Activated T-cell treated with anti-CD3 and anti-CD28 coated beads, Interleukin-2, amount 50 U/mL, for 4 hours (primary cell): ENCODE measurements around the gene ZFYVE21. TPM values are rescaled to one million over a fixed set of nuclear protein-coding genes. Genes with fewer than 3 reads are reported as not detected.

Experiments
- ATAC-seq, 2 donors: fragments of 200-7000 bp; cut with Tn5 transposase; one replicate each; pipeline ENCODE4 v1.10.0; 2021
- DNase-seq: peaks from one replicate; pipeline ENCODE4 v3.0.0-alpha.2; 2020
- H3K27me3 Mint-ChIP-seq: one replicate; pipeline ENCODE4 v1.8.0; 2021; ENCODE audit warnings: low read depth, mixed read lengths
- H3K36me3 Mint-ChIP-seq: one replicate; pipeline ENCODE4 v1.8.0; 2022; ENCODE audit warnings: mixed read lengths; ENCODE audit not compliant: insufficient read depth
- H3K4me1 Mint-ChIP-seq: one replicate; pipeline ENCODE4 v1.8.0; 2021; ENCODE audit warnings: low read depth, mixed read lengths
- H3K4me3 Mint-ChIP-seq: one replicate; pipeline ENCODE4 v1.8.0; 2021; ENCODE audit warnings: mild to moderate bottlenecking, moderate library complexity, mixed read lengths
- H3K9me3 Mint-ChIP-seq: one replicate; pipeline ENCODE4 v1.8.0; 2021; ENCODE audit warnings: mixed read lengths
- total RNA-seq, 3 donors: library from RNA; stranded (reverse); gene quantifications; one replicate each; pipeline ENCODE4 v1.2.1, GENCODE V29; 2021

The ZFYVE21 gene
- total RNA-seq, 3 donors from 2014 or later, result 13.6 to 19.1 (median 13.7) TPM

DNA sequence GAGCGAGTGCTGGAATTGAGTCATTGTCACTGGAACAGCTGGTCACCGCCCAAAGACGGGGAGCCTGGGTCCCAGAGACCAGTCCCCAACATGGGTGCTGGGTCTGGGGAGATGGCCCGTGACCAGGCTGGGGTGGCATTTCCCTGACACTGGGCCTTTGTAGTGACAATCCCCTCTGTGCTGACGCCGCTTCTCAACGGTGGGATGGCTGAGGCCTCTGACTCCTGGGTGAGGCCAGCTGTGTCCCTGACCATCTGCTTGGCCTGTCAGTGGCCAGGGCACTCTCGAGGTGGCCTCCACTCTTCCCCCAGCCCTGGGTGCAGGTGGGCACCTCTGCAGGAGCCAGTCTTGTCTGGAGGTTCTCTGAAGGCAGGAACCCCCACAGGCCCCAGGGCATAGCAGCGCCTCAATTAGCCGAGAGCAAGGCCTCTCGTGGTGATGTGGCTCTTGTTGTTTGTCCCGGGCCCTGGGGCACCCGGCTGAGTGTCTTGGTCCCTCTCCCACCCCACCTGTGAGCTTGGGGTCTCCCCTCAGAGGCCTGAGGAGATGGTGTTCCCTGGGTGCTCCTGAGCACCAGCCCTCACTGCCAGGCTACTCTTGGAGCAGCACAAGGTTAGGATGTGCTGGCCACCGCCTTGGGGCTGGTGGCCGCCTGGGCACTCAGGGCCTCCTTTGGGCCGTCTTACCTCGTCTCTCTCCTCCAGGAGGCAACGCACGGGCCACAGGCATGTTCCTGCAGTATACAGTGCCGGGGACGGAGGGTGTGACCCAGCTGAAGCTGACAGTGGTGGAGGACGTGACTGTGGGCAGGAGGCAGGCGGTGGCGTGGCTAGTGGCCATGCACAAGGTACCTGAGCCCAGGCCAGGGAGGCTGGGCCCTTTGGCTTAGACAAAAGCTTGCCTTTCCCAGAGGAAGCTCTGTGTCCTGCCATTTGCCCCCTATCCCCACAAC, 16.6 kb downstream of the ZFYVE21 start:
- Mint-ChIP-seq H3K36me3 (peaks cover 13% of the 10 kb centered on the region), H3K27me3 (no peaks in the 10 kb centered on the region), H3K9me3 (no peaks in the 10 kb centered on the region), H3K4me1 (no peaks in the 10 kb centered on the region), H3K4me3 (no peak overlapping the region)
- no peak for DNase-seq
- no peak for ATAC-seq

DNA sequence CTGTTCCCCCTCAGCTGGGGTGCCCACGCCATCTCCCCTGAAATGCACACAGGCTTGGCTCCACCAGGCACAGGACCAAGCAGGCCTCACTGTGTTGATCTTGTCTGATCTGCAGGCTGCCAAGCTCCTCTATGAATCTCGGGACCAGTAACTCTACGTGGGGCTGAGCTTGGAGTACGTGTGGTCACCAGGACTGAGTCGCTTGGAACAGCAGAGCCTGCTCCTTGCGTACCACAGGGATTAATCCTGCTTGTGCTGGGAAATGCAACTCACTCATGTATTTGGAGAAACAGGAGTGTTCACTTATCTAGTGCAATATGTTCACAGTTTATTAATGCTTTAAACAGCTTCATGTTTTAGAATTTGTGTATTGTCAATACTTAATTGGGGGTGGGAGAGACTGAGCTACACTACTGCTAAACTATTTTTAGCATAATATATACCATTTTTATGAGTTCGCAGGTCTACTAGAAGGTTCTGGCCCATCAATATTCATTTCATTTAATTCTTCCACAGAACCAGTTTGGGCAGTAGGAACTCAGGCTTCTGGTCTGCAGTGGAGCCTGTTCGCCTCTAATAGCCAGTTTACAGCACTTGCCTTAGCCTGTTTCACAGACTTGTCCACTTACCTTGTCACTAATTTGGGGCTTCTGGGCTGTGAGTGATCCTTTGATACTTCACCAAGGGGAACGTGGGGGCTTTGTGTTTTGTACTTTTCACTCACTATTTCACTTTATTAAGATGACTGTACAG, 17.4 kb downstream of the ZFYVE21 start:
- peaks cover 13% of the 10 kb centered on the region for H3K36me3 Mint-ChIP-seq

DNA sequence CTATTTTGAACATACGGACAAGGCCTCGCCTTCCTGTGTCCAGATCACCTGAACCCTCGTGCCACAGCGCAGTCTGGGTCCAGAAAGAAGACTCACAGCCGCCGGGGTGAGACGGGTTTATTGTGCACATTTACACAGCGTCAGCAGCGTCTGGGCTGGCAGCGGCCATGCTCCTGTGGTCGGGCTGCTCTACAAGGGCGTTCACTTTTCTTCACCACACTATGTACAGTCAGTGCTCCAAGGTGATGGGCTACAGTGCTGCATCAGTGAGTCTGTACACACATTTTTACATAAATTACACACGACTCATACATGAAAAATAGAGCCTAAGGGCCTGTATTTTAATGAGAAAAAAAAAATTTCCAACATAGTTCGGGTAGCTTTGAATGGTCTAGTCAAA, 18.0 kb downstream of the ZFYVE21 start:
- H3K9me3 Mint-ChIP-seq, result no peaks in the 10 kb centered on the region
- H3K27me3 Mint-ChIP-seq, result no peaks in the 10 kb centered on the region
- no peak overlapping the region for H3K4me3 Mint-ChIP-seq
- no peak for DNase-seq
- H3K36me3 Mint-ChIP-seq, result peaks cover 10% of the 10 kb centered on the region
- no peak for ATAC-seq
- H3K4me1 Mint-ChIP-seq, result no peaks in the 10 kb centered on the region

More for the DNA sequence above, 17.4 kb downstream of the ZFYVE21 start:
- no peaks in the 10 kb centered on the region for H3K27me3 Mint-ChIP-seq
- H3K4me3 Mint-ChIP-seq, result no peak overlapping the region
- ATAC-seq, result no peak
- no peaks in the 10 kb centered on the region for H3K9me3 Mint-ChIP-seq
- H3K4me1 Mint-ChIP-seq, result no peaks in the 10 kb centered on the region
- no peak for DNase-seq

DNA sequence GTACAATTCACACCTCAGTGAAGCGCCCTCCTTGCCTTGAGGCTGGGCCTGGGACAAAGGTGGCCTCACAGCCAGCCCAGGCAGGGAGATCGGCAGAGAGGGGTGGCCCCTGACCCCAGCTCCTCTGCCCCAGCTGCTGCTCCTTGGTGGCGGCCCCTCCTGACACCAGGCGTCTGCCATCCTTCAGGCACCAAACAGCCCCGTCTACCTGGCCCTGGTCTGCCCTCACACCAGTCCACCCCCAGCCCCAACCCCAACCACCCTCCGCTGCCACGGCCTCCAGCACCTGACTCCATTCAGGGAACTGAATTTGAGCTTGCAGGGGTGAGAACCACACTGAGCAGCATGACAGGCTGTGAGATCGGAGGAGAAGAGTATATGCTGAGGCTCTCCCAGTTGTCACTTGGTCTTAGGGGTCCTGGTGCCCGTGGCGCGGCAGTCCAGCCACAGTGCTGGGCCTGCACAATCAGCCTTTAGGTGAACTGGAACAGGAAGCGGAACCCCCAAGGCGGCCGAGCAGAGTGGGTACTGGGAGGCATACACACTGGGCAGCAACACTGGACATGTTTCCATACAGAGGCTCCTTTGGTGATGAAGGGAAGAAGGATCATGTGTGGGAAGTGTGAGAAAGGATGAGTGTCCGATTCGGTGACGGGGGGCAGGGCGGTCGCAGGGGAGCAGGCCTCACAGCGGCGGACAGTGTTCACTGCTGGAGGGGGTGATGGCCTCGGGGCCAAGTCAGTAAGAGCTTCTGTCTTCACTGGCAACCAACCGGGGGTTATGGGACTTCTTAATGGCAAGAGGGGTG, 18.7 kb downstream of the ZFYVE21 start:
- Mint-ChIP-seq H3K9me3 (no peaks in the 10 kb centered on the region), H3K4me1 (no peaks in the 10 kb centered on the region), H3K27me3 (no peaks in the 10 kb centered on the region), H3K36me3 (peaks cover 4% of the 10 kb centered on the region), H3K4me3 (no peak overlapping the region)
- DNase-seq, result no peak
- no peak for ATAC-seq

DNA sequence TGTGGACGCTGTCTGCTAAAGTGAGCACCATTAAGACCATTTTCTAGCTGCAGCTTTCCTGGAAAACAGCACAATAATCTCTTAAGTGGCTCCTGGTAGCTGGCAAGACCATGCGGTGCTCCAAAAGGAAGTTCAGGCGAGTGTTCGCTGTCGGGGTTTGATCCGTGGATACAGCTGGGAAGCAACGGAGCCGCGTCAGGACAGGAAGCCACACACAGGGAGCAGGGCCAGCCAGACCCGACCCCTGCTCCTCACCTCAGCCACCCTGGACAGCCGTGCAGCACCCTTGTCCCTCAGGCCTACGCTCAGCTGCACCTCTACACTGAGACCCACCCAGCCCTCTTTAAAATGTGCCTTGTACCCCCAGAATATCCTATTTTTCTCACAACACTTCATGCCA, 19.4 kb downstream of the ZFYVE21 start:
- Mint-ChIP-seq H3K36me3 (peaks cover 10% of the 10 kb centered on the region), H3K4me3 (no peak overlapping the region), H3K9me3 (no peaks in the 10 kb centered on the region), H3K4me1 (no peaks in the 10 kb centered on the region), H3K27me3 (no peaks in the 10 kb centered on the region)
- no peak for ATAC-seq
- DNase-seq, result no peak

DNA sequence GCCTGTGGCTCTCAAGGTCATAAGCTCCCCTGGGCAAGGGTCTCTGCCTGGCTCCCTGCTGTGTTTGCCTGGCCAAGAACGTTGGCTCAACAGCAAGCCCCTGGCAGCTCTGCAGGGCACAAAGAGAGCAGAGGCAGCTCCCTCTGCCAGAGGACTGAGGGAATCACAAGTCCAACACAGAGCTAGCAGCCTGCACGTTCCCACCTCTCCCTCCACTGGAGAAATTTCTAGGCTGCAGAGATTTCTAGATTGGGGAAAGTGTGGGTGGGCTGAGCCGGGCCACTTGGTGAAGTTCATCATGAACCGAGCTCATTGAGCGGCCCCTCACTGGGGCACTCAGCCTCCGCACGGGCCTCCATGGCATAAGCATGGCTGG, 19.8 kb downstream of the ZFYVE21 start:
- DNase-seq, result no peak
- Mint-ChIP-seq H3K36me3 (peaks cover 10% of the 10 kb centered on the region), H3K9me3 (no peaks in the 10 kb centered on the region), H3K4me3 (no peak overlapping the region), H3K4me1 (no peaks in the 10 kb centered on the region), H3K27me3 (no peaks in the 10 kb centered on the region)
- no peak for ATAC-seq

DNA sequence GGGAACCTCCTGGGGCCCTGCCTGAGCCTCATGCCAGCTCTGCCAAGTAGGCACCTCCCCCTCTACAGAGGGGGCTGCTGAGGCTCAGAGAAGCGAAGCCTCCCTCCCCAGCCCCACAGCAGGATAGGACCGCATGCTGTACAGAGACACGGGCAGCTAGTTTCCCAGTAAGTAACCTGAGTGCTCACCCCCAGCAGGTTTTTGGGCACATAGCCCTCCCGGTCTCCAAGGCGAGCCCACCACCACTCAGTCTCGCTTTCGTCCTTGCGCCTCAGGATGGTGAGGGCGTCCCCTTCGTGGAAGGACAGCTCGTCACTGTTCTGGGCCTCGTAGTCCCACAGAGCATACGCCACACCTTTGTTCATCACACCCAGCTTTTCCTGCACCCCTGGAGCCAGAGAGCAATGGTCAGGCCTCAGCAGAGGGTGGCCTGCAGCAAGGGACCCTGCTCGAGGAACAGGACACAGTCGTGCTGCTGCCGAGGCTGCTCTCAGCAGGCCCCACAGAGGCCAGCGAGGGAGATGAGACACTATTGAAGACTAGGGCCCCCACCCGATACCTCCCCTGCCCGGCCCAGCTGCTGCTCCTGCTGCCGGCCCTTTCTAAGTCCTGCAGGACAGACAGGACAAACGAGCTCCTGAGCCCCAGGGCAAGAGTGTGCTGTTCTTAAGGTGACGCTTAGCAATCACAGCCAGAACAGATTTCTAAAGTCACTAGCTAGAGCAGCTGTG, 20.4 kb downstream of the ZFYVE21 start:
- H3K9me3 Mint-ChIP-seq, result no peaks in the 10 kb centered on the region
- peaks cover 10% of the 10 kb centered on the region for H3K36me3 Mint-ChIP-seq
- H3K4me3 Mint-ChIP-seq, result no peak overlapping the region
- no peaks in the 10 kb centered on the region for H3K4me1 Mint-ChIP-seq
- no peak for DNase-seq
- no peaks in the 10 kb centered on the region for H3K27me3 Mint-ChIP-seq
- ATAC-seq, result no peak

DNA sequence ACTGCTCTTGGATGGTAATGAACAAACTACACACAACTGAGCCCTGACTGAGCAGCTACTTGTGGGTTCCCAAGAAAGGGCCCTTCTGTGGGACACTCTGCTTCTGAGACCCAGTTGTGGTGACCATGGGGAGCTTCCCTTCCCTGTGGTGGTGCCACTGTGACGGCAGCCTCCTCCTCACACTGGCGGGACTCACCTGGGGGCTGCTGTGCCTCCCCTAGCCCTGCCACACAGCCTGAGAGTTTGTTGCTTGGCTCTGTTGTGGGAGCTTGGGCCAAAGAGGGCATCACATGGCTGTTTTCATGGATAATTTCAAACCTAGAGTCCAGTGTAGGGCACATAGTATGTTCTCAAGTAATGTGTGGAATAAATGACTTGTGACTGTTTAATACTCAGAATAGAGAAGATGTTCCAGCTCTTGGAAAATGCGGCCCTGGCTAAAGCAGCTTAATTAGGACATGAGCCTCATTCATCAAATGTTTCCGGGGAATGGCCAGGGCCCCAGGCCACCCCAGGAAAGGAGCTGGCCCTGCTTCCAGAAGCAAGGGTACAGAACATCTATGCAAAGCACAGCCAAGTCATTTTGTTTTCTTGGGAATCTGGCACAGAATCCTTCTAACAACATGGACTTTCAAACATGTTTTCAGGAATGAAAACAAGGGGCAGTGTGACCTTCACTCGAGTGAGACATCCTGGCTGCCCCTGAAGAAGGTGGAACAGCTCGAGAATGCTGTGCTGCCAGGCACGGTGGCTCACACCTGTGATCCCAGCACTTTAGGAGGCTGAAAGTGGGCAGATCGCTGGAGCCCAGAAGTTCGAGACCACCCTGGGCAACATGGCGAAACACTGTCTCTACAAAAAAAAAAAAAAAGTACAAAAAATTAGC, 21.2 kb downstream of the ZFYVE21 start:
- Mint-ChIP-seq H3K4me1 (no peaks in the 10 kb centered on the region), H3K4me3 (no peak overlapping the region), H3K27me3 (no peaks in the 10 kb centered on the region), H3K9me3 (no peaks in the 10 kb centered on the region), H3K36me3 (peaks cover 10% of the 10 kb centered on the region)
- no peak for ATAC-seq
- DNase-seq, result no peak

DNA sequence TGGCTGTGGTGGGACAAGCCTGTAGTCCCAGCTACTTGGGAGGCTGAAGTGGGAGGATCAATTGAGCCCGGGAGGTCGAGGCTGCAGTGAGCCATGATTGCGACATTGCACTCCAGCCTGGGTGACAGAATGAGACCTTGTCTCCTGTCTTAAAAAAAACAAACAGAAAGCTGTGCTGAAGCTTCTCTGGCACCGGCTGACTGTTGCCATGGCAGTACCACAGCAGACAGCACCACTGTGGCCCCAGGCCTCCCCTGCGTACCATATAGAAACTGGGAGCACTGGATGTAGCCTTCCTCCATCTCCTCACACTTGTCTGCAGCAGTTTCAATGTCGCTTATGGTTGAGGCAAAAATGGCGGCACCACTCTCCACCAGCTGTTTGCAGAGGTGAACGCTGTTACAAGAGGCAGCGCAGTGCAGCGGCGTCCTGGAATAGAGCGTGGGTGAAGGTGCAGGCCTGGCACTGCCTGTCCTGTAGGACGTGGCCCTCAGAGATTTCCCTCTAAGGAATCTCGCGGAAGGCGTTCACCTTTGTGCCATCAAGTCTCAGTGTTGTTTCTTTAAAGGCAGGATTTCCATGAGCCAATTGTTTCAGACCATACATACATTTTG, 21.9 kb downstream of the ZFYVE21 start:
- no peaks in the 10 kb centered on the region for H3K9me3 Mint-ChIP-seq
- no peak for DNase-seq
- peaks cover 10% of the 10 kb centered on the region for H3K36me3 Mint-ChIP-seq
- H3K4me3 Mint-ChIP-seq, result no peak overlapping the region
- ATAC-seq, result no peak
- H3K27me3 Mint-ChIP-seq, result no peaks in the 10 kb centered on the region
- H3K4me1 Mint-ChIP-seq, result no peaks in the 10 kb centered on the region

DNA sequence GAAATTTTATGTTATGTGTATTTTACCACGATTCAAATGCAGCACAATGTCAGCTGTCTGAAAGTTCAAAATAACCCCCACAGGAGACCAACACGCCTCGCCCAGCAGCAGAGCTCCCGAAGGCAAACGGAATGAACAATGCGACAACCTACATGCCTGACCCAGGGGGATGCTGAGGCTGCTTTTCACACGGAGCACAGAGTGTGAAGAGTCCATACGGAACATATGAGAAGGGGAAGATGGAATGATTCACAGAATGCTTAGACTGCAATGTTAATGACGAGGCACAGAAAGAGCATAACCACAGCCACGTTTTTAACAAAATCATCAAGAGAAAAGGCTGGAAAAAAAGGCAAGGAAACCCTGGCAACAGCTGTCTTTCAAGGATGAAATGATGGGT, 22.6 kb downstream of the ZFYVE21 start:
- Mint-ChIP-seq H3K4me1 (no peaks in the 10 kb centered on the region), H3K4me3 (no peak overlapping the region), H3K9me3 (no peaks in the 10 kb centered on the region), H3K27me3 (no peaks in the 10 kb centered on the region), H3K36me3 (peaks cover 8% of the 10 kb centered on the region)
- no peak for DNase-seq
- ATAC-seq, result no peak

DNA sequence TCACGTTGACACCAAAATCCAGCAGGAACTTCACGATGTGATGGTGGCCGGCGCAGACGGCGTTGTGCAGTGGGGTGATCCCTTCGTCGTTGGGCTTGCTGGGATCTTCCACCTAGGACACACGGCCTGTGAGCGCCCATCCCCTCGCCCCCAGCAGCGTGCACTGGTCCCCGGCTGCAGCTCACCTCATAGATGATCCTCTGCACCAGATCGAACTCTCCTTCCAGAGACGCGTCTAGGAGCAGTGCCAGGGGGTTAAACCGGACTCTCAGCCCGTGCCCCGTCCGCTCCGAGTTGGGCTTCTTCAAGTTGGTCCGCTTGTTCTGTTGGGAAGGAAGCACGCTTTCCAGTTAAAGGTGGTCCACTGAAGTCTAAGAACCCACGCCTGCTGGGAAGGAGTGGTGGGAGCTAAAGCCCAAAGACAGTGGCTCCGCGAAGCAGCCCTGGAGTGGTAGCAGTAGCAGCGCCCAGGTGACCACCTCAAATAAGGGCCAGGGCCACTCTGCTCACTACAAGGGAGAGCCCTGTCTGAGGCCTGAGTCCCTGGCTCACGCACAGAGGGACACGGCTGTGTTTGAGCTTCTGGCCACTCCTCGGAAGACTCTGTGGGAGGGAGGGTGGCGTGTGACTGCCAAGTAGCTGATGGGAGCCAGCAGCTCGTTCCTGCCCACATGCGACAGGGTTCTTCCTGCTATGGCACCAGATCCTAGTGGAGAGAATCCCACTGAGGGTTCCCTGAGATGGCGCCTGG, 23.3 kb downstream of the ZFYVE21 start:
- Mint-ChIP-seq H3K36me3 (peaks cover 8% of the 10 kb centered on the region), H3K4me1 (no peaks in the 10 kb centered on the region), H3K9me3 (no peaks in the 10 kb centered on the region), H3K4me3 (no peak overlapping the region), H3K27me3 (no peaks in the 10 kb centered on the region)
- no peak for DNase-seq
- no peak for ATAC-seq

DNA sequence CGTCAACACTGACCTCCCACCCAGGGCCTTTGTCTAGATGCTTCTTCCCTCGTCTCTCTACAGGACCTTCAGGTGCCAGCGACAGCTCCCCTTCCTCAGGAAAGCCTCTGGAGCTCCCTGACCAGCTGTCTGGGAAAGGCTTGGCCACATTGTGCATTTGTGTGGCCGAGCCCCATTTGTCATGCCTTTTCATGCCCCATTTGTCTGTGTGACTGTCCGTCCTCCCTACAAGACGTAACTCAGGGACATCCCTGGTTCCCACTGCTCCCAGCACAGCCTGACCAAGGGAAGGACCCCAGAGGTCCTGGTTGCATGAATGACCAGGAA, 23.8 kb downstream of the ZFYVE21 start:
- Mint-ChIP-seq H3K4me3 (no peak overlapping the region), H3K9me3 (no peaks in the 10 kb centered on the region), H3K4me1 (no peaks in the 10 kb centered on the region), H3K27me3 (no peaks in the 10 kb centered on the region), H3K36me3 (peaks cover 10% of the 10 kb centered on the region)
- ATAC-seq (no peak), DNase-seq (no peak)
